HL-60 (cell line): Measurements from ENCODE around the gene NRP2.

ENCODE experiments used
- CTCF ChIP-seq: IDR thresholded peaks from one replicate; pipeline ENCODE4 v1.5.1; 2011; ENCODE audit warnings: low read length, control low read depth, inconsistent platforms; ENCODE audit not compliant: insufficient read depth
- GABPA ChIP-seq: IDR thresholded peaks from 2 replicates; pipeline ENCODE4 v1.6.1; 2012; ENCODE audit warnings: low read depth
- POLR2AphosphoS5 ChIP-seq: IDR thresholded peaks from 2 replicates; pipeline ENCODE4 v1.6.1; 2012; ENCODE audit warnings: low read depth
- REST ChIP-seq: IDR thresholded peaks from 2 replicates; pipeline ENCODE4 v1.6.1; 2012; ENCODE audit warnings: low read depth; ENCODE audit not compliant: insufficient replicate concordance
- SPI1 ChIP-seq: IDR thresholded peaks from 2 replicates; pipeline ENCODE4 v1.6.1; 2012; ENCODE audit warnings: low read depth, mild to moderate bottlenecking, borderline replicate concordance

GRCh38 chr2:205728366-205728765 lies 46.1 kb downstream of the NRP2 start:
- TF ChIP-seq CTCF = no peak
- no peak for TF ChIP-seq POLR2AphosphoS5
- TF ChIP-seq REST = no peak
- no peak for TF ChIP-seq SPI1
- no peak for TF ChIP-seq GABPA
